NB4 (cell line): Measurements from ENCODE around the gene PIAS4.

Source experiments
- DNase-seq: peaks from one replicate; pipeline ENCODE4 v3.0.0; 2010; ENCODE audit warnings: low read depth
- H3K4me3 ChIP-seq: one replicate; pipeline ENCODE4 v1.5.1; 2011; ENCODE audit warnings: mild to moderate bottlenecking, low read depth, low read length, moderate library complexity
- MYC ChIP-seq: IDR thresholded peaks from 2 replicates; pipeline ENCODE4 v1.6.1; 2011; ENCODE audit warnings: low read depth, low read length
- POLR2A ChIP-seq: IDR thresholded peaks from 2 replicates; pipeline ENCODE4 v1.6.1; 2011; ENCODE audit warnings: mild to moderate bottlenecking; ENCODE audit not compliant: insufficient read length; ENCODE audit errors: extremely low read depth
- TF ChIP-seq, protein P1 (sequence below): IDR thresholded peaks from 2 replicates; pipeline ENCODE4 v1.6.1; 2011; ENCODE audit warnings: low read depth, low read length
- TF ChIP-seq, protein P2 (sequence below): IDR thresholded peaks from one replicate; pipeline ENCODE4 v1.5.1; 2012; ENCODE audit warnings: low read depth, low read length

PIAS4 gene

DNA sequence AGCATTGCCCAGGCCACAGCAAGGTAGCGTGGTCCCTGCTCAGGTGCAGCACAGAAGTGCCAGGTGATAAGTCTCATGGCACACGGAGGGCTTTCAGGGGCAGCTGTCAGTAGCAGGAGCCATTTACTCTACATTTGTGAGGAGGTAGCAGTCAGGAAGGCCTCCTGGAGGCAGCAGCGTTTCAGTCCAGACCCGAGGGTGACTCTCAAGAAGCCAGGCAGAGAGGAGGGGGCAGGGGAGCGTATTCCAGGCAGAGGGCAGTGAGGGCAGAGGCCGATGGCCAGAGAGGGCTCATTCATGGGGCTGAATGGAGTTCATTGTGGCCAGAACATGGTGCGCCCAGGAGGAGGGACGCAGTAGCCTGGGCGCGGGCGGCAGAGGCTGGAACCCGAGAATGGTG is 8.9 kb downstream of the PIAS4 start:
- no peak for DNase-seq
- TF ChIP-seq MYC = no peak
- TF ChIP-seq, protein P1, sequence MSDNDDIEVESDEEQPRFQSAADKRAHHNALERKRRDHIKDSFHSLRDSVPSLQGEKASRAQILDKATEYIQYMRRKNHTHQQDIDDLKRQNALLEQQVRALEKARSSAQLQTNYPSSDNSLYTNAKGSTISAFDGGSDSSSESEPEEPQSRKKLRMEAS = no peak
- TF ChIP-seq, protein P2, sequence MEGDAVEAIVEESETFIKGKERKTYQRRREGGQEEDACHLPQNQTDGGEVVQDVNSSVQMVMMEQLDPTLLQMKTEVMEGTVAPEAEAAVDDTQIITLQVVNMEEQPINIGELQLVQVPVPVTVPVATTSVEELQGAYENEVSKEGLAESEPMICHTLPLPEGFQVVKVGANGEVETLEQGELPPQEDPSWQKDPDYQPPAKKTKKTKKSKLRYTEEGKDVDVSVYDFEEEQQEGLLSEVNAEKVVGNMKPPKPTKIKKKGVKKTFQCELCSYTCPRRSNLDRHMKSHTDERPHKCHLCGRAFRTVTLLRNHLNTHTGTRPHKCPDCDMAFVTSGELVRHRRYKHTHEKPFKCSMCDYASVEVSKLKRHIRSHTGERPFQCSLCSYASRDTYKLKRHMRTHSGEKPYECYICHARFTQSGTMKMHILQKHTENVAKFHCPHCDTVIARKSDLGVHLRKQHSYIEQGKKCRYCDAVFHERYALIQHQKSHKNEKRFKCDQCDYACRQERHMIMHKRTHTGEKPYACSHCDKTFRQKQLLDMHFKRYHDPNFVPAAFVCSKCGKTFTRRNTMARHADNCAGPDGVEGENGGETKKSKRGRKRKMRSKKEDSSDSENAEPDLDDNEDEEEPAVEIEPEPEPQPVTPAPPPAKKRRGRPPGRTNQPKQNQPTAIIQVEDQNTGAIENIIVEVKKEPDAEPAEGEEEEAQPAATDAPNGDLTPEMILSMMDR = no peak
- no peak for TF ChIP-seq POLR2A

DNA sequence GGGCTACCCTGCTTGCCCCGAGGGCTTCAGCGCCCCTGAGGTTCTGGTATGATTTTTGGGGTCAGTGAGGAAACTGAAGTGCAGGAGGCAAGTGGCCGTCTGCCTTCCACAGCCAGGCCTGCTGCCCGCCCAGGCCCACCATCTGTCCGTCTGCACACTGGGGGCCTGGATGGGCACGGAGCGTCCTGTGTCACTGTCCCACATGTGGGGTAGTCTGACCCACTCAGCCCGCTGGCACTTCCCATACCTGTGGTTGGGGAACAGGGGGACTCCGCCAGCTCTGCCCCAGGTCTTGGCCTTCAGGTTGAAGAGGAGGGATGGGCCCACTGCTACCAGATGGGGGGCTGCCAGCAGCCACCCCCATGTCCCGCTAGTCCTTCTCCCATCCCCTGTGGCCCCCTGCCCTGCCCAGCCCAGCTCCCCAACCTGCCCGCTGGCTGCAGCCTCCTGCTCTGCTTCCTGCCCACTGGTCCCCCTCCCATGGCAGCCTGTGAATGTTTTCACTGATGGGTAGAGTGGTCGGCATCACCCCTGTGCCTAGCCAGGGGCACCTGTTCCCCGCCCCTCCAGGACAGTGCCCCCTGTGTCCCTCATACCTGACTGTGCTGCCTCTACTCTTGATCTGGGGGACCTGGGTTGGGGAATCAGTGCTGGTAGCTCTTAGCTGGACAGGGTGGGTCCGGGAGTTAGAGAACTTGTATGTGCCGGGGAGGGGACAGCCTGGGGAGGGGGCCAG is 9.5 kb downstream of the PIAS4 start:
- DNase-seq = no peak
- TF ChIP-seq, protein P2 = no peak
- no peak for TF ChIP-seq MYC
- TF ChIP-seq, protein P1 = no peak
- no peak for TF ChIP-seq POLR2A
- no peak overlapping the region for H3K4me3 ChIP-seq

More for the DNA sequence above, 8.9 kb downstream of the PIAS4 start:
- no peak overlapping the region for H3K4me3 ChIP-seq

DNA sequence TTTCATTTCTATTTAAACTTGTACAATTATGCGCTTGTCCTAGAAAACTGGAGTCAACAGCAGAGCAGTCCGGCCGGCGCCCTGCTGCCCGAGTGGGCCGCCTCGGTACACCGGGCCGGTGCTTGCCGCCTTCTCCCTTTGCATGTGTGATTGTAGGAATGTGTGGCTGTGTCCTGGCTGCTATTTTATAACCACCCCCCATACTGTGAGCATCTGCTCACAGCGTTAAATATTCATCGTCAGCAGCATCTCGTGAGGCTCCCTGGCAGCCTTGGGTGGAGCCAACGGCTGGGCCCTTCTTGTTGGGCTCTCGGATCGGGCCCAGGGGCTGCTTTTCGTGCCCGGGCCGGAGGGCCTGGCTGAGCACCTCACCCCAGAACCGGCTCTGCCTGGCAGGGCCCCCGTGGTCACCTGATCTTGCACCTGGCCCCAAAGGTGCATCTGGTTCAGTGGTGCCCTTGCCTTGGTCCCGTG is 10.6 kb downstream of the PIAS4 start:
- DNase-seq = no peak
- no peak overlapping the region for H3K4me3 ChIP-seq
- TF ChIP-seq, protein P1 = no peak
- TF ChIP-seq, protein P2 = no peak
- no peak for TF ChIP-seq POLR2A
- no peak for TF ChIP-seq MYC

DNA sequence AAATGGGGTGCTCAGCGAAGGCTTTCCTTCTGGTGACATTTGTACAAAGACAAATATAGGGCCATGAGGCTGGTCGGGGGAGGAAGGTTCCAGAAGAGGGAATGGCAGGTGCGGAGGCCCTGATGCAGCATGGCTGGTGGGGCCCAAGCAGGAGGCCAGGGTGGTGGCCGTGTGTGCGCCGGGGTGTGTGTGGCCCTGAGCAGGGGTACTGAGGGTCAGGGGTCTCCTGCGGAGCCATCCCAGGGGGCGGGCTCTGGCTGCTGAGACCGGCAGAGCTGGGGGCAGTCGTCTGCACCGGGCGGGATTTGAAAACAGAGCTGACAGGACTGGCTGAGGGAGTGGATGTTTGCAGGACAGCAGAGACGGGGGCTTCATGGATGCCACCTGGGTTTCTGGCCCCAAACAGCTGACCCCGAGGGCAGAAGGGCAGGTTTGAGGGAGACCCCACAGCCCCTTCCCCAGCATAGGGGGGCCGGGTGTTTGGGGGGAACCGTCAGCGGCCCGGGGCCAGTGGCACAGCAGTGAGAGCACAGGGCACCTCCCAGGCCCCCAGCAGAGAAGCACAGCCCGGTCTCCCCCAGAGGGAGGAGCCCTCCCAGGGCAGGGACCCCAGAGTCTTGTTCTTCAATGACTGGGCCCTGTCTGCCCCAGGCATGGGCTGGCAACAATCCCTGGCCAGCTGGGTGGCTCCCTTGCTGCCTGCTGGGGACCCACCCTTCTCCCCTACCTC is 11.4 kb downstream of the PIAS4 start:
- no peak for DNase-seq
- H3K4me3 ChIP-seq = no peak overlapping the region
- TF ChIP-seq MYC (no peak), POLR2A (no peak)
- TF ChIP-seq, protein P2 = no peak
- TF ChIP-seq, protein P1 = no peak

DNA sequence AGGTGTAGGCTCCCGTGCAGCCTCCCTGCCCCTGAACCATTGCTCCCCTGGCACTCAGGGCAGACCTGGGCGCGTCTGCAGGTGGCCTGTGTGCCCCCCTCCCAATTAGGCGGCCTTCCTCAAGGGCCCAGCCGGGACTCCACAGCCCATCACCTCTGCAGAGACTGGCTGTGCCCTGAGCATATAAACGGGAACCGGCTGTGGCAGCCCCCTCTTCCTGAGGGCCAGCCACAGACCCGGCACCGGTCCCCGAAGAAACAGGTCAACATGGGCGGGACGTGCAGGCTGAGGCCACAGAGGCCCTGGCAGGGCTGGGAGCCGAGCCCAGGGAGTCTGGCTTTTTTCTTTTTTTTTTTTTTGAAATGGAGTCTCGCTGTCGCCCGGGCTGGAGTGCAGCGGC is 12.0 kb downstream of the PIAS4 start:
- no peak overlapping the region for H3K4me3 ChIP-seq
- TF ChIP-seq, protein P2 = no peak
- no peak for TF ChIP-seq MYC
- TF ChIP-seq POLR2A = no peak
- TF ChIP-seq, protein P1 = no peak
- DNase-seq = no peak
